Osteocyte (in vitro differentiated cells): ENCODE data around the gene SLC16A9. TPM values are rescaled to one million over a fixed set of nuclear protein-coding genes. Genes with fewer than 3 reads are reported as not detected.

Experiments used
- DNase-seq: peaks from one replicate; pipeline ENCODE4 v3.0.0; 2021; ENCODE audit warnings: mixed read lengths; ENCODE audit not compliant: unreplicated experiment; ENCODE audit errors: extremely low spot score
- H3K27ac Mint-ChIP-seq: one replicate; pipeline ENCODE4 v1.8.0; 2021; ENCODE audit warnings: mild to moderate bottlenecking, mixed read lengths; ENCODE audit not compliant: unreplicated experiment
- H3K27me3 Mint-ChIP-seq: one replicate; pipeline ENCODE4 v1.8.0; 2021; ENCODE audit warnings: mixed read lengths; ENCODE audit not compliant: unreplicated experiment
- H3K36me3 Mint-ChIP-seq: one replicate; pipeline ENCODE4 v1.8.0; 2021; ENCODE audit warnings: mixed read lengths; ENCODE audit not compliant: unreplicated experiment
- H3K4me1 Mint-ChIP-seq: one replicate; pipeline ENCODE4 v1.8.0; 2021; ENCODE audit warnings: mixed read lengths; ENCODE audit not compliant: unreplicated experiment
- H3K4me3 Mint-ChIP-seq: one replicate; pipeline ENCODE4 v1.8.0; 2021; ENCODE audit warnings: mild to moderate bottlenecking, moderate library complexity, mixed read lengths; ENCODE audit not compliant: unreplicated experiment
- H3K9me3 Mint-ChIP-seq: one replicate; pipeline ENCODE4 v1.8.0; 2021; ENCODE audit warnings: mixed read lengths; ENCODE audit not compliant: unreplicated experiment
- CTCF ChIP-seq: fragments of 200-600 bp; sonication (generic); IDR thresholded peaks from 2 replicates; pipeline ENCODE4 v1.5.0; 2021; ENCODE audit warnings: antibody characterized with exemption, mild to moderate bottlenecking, moderate library complexity
- long read RNA-seq: library from polyadenylated mRNA; unstranded; transcript quantifications from one replicate; pipeline ENCODE4 v2.0.0, GENCODE V29; 2021
- total RNA-seq: library from RNA; stranded (reverse); gene quantifications from 2 replicates; pipeline ENCODE4 v1.2.1, GENCODE V29; 2021

SLC16A9 gene
- total RNA-seq, result 0.32 and 0.50 TPM in 2 replicates
- long read RNA-seq, result 0 reads

GRCh38 chr10:59709395-59710125 is at the start of gene SLC16A9:
Gene SLC16A9, minus strand, starts transcription at chr10:59709850. Its CDS starts 25,559 bp downstream, at chr10:59684291.
- H3K27me3 Mint-ChIP-seq, result peaks cover 59% of the 10 kb centered on the region
- peak; percentile 57 for TF ChIP-seq CTCF
- peak within 1 kb of the TSS; percentile 77 for H3K4me3 Mint-ChIP-seq
- H3K4me1 Mint-ChIP-seq, result peaks cover 7% of the 10 kb centered on the region
- H3K27ac Mint-ChIP-seq, result peak within 1 kb of the TSS; percentile 59
- DNase-seq, result peak; percentile 89
- H3K36me3 Mint-ChIP-seq, result no peaks in the 10 kb centered on the region
- no peaks in the 10 kb centered on the region for H3K9me3 Mint-ChIP-seq

GRCh38 chr10:59757966-59758365 is 48.3 kb upstream of the SLC16A9 start:
- Mint-ChIP-seq H3K27ac (no peak overlapping the region), H3K4me3 (no peak overlapping the region), H3K36me3 (no peaks in the 10 kb centered on the region), H3K9me3 (no peaks in the 10 kb centered on the region), H3K27me3 (peaks cover 27% of the 10 kb centered on the region), H3K4me1 (no peaks in the 10 kb centered on the region)
- TF ChIP-seq CTCF, result no peak
- DNase-seq, result no peak

GRCh38 chr10:59754951-59755350 is 45.3 kb upstream of the SLC16A9 start:
- H3K36me3 Mint-ChIP-seq, result no peaks in the 10 kb centered on the region
- H3K9me3 Mint-ChIP-seq, result no peaks in the 10 kb centered on the region
- TF ChIP-seq CTCF, result no peak
- peaks cover 54% of the 10 kb centered on the region for H3K27me3 Mint-ChIP-seq
- no peak for DNase-seq
- no peak overlapping the region for H3K4me3 Mint-ChIP-seq
- H3K27ac Mint-ChIP-seq, result no peak overlapping the region
- no peaks in the 10 kb centered on the region for H3K4me1 Mint-ChIP-seq

- Mint-ChIP-seq H3K36me3 (no peaks in the 10 kb centered on the region), H3K27me3 (peaks cover 52% of the 10 kb centered on the region), H3K4me3 (no peak within 1 kb of the TSS), H3K27ac (no peak within 1 kb of the TSS), H3K4me1 (no peaks in the 10 kb centered on the region), H3K9me3 (no peaks in the 10 kb centered on the region)
- no peak for TF ChIP-seq CTCF
- no peak for DNase-seq
Observed at GRCh38 chr10:59753267-59753666, 43.6 kb upstream of the SLC16A9 start, which contains the start of gene MRLN. Gene MRLN, minus strand, starts transcription at chr10:59753455.

GRCh38 chr10:59752278-59752940 is 42.8 kb upstream of the SLC16A9 start:
- no peak for TF ChIP-seq CTCF
- Mint-ChIP-seq H3K9me3 (no peaks in the 10 kb centered on the region), H3K4me3 (no peak overlapping the region), H3K36me3 (no peaks in the 10 kb centered on the region), H3K27me3 (peaks cover 56% of the 10 kb centered on the region), H3K4me1 (no peaks in the 10 kb centered on the region), H3K27ac (no peak overlapping the region)
- no peak for DNase-seq
